ENCODE data around the gene SERTAD2. TPM values are rescaled to one million over a fixed set of nuclear protein-coding genes. Genes with fewer than 3 reads are reported as not detected.

The SERTAD2 gene
- total and polyA plus RNA-seq, 5 donors = 8.2 to 25.4 (median 19.7) TPM

- H3K27me3 ChIP-seq (ENCODE audit: control insufficient read depth, insufficient read depth) = no peaks in the 10 kb centered on the region
- H3K4me3 ChIP-seq (ENCODE audit: low read length) = no peak overlapping the region
- DNase-seq (no peak), ATAC-seq (no peak)
- H3K4me1 ChIP-seq (ENCODE audit: control insufficient read depth, insufficient read depth, low read length) = peaks cover 2% of the 10 kb centered on the region
- intact Hi-C loops (cut with DNase I) = no loop called here
- H3K27ac ChIP-seq (ENCODE audit: low read length) = no peak overlapping the region
- no peaks in the 10 kb centered on the region for H3K9me3 ChIP-seq (ENCODE audit: control insufficient read depth, low read length)
Measured at GRCh38 chr2:64670047-64670446, 16.3 kb upstream of the SERTAD2 start.

- ATAC-seq = no peak
- WGBS = 77% methylated on average over 2 of the region's 2 CpGs
- no peaks in the 10 kb centered on the region for H3K27me3 ChIP-seq (ENCODE audit: control insufficient read depth, insufficient read depth)
- H3K9me3 ChIP-seq (ENCODE audit: control insufficient read depth, low read length) = no peaks in the 10 kb centered on the region
- H3K27ac ChIP-seq (ENCODE audit: low read length) = no peak overlapping the region
- H3K4me3 ChIP-seq (ENCODE audit: low read length) = no peak overlapping the region
- peaks cover 2% of the 10 kb centered on the region for H3K4me1 ChIP-seq (ENCODE audit: control insufficient read depth, insufficient read depth, low read length)
- DNase-seq = no peak
- intact Hi-C loops (cut with DNase I) = no loop called here
Measured at GRCh38 chr2:64669288-64669687, 15.6 kb upstream of the SERTAD2 start.

GRCh38 chr2:64668542-64668941 lies 14.8 kb upstream of the SERTAD2 start:
- Histone ChIP-seq H3K27ac (ENCODE audit: low read length) (no peak overlapping the region), H3K4me1 (ENCODE audit: control insufficient read depth, insufficient read depth, low read length) (peaks cover 2% of the 10 kb centered on the region), H3K4me3 (ENCODE audit: low read length) (no peak overlapping the region), H3K27me3 (ENCODE audit: control insufficient read depth, insufficient read depth) (no peaks in the 10 kb centered on the region), H3K9me3 (ENCODE audit: control insufficient read depth, low read length) (no peaks in the 10 kb centered on the region)
- intact Hi-C loops (cut with DNase I) = no loop called here
- no peak for ATAC-seq
- WGBS = 95% methylated on average over 3 of the region's 3 CpGs
- no peak for DNase-seq

GRCh38 chr2:64667535-64667934 lies 13.8 kb upstream of the SERTAD2 start:
- WGBS = 93% methylated on average over 1 of the region's 1 CpG
- no peak overlapping the region for H3K27ac ChIP-seq (ENCODE audit: low read length)
- peaks cover 2% of the 10 kb centered on the region for H3K4me1 ChIP-seq (ENCODE audit: control insufficient read depth, insufficient read depth, low read length)
- intact Hi-C loops (cut with DNase I) = no loop called here
- H3K27me3 ChIP-seq (ENCODE audit: control insufficient read depth, insufficient read depth) = no peaks in the 10 kb centered on the region
- no peaks in the 10 kb centered on the region for H3K9me3 ChIP-seq (ENCODE audit: control insufficient read depth, low read length)
- H3K4me3 ChIP-seq (ENCODE audit: low read length) = no peak overlapping the region
- ATAC-seq (no peak), DNase-seq (no peak)

GRCh38 chr2:64666810-64667438 lies 13.2 kb upstream of the SERTAD2 start:
- 47% methylated on average over 3 of the region's 3 CpGs for WGBS
- Histone ChIP-seq H3K4me3 (ENCODE audit: low read length) (no peak overlapping the region), H3K9me3 (ENCODE audit: control insufficient read depth, low read length) (no peaks in the 10 kb centered on the region), H3K27me3 (ENCODE audit: control insufficient read depth, insufficient read depth) (no peaks in the 10 kb centered on the region), H3K27ac (ENCODE audit: low read length) (no peak overlapping the region), H3K4me1 (ENCODE audit: control insufficient read depth, insufficient read depth, low read length) (peaks cover 2% of the 10 kb centered on the region)
- DNase-seq (no peak), ATAC-seq (no peak)
- intact Hi-C loops (cut with DNase I) = no loop called here

- ATAC-seq (no peak), DNase-seq (no peak)
- no peak overlapping the region for H3K27ac ChIP-seq (ENCODE audit: low read length)
- no peak overlapping the region for H3K4me3 ChIP-seq (ENCODE audit: low read length)
- no peaks in the 10 kb centered on the region for H3K27me3 ChIP-seq (ENCODE audit: control insufficient read depth, insufficient read depth)
- 97% methylated on average over 8 of the region's 8 CpGs for WGBS
- intact Hi-C loops (cut with DNase I) = no loop called here
- peaks cover 2% of the 10 kb centered on the region for H3K4me1 ChIP-seq (ENCODE audit: control insufficient read depth, insufficient read depth, low read length)
- H3K9me3 ChIP-seq (ENCODE audit: control insufficient read depth, low read length) = no peaks in the 10 kb centered on the region
Measured at GRCh38 chr2:64665709-64666108, 12.0 kb upstream of the SERTAD2 start.

GRCh38 chr2:64663402-64663801 lies 9.7 kb upstream of the SERTAD2 start:
- intact Hi-C loops (cut with DNase I) = no loop called here

GRCh38 chr2:64661741-64662169 lies 8.0 kb upstream of the SERTAD2 start:
- intact Hi-C loops (cut with DNase I) = no loop called here
- Histone ChIP-seq H3K9me3 (ENCODE audit: control insufficient read depth, low read length) (no peaks in the 10 kb centered on the region), H3K27ac (ENCODE audit: low read length) (no peak overlapping the region), H3K4me3 (ENCODE audit: low read length) (no peak overlapping the region), H3K4me1 (ENCODE audit: control insufficient read depth, insufficient read depth, low read length) (peaks cover 2% of the 10 kb centered on the region), H3K27me3 (ENCODE audit: control insufficient read depth, insufficient read depth) (no peaks in the 10 kb centered on the region)
- no peak for DNase-seq
- no peak for ATAC-seq
- 76% methylated on average over 2 of the region's 2 CpGs for WGBS

More at GRCh38 chr2:64663402-64663801, 9.7 kb upstream of the SERTAD2 start:
- ATAC-seq = no peak
- no peak overlapping the region for H3K4me3 ChIP-seq (ENCODE audit: low read length)
- peaks cover 2% of the 10 kb centered on the region for H3K4me1 ChIP-seq (ENCODE audit: control insufficient read depth, insufficient read depth, low read length)
- H3K9me3 ChIP-seq (ENCODE audit: control insufficient read depth, low read length) = no peaks in the 10 kb centered on the region
- no peak for DNase-seq
- WGBS = 100% methylated on average over 1 of the region's 1 CpG
- H3K27me3 ChIP-seq (ENCODE audit: control insufficient read depth, insufficient read depth) = no peaks in the 10 kb centered on the region
- H3K27ac ChIP-seq (ENCODE audit: low read length) = no peak overlapping the region

- WGBS = 81% methylated on average over 2 of the region's 2 CpGs
- DNase-seq = no peak
- no peak for ATAC-seq
- intact Hi-C loops (cut with DNase I) = loop anchor here in 2 of 4 donors (5.0 to 10.0 kb wide), 2 partner anchors 88 to 96 kb away; no protein-coding TSS in a partner anchor
- no peaks in the 10 kb centered on the region for H3K27me3 ChIP-seq (ENCODE audit: control insufficient read depth, insufficient read depth)
- no peaks in the 10 kb centered on the region for H3K9me3 ChIP-seq (ENCODE audit: control insufficient read depth, low read length)
- no peak overlapping the region for H3K4me3 ChIP-seq (ENCODE audit: low read length)
- H3K4me1 ChIP-seq (ENCODE audit: control insufficient read depth, insufficient read depth, low read length) = no peaks in the 10 kb centered on the region
- no peak overlapping the region for H3K27ac ChIP-seq (ENCODE audit: low read length)
Measured at GRCh38 chr2:64659252-64659651, 5.5 kb upstream of the SERTAD2 start.

GRCh38 chr2:64658269-64658668 lies 4.6 kb upstream of the SERTAD2 start:
- ATAC-seq = no peak
- Histone ChIP-seq H3K4me1 (ENCODE audit: control insufficient read depth, insufficient read depth, low read length) (no peaks in the 10 kb centered on the region), H3K9me3 (ENCODE audit: control insufficient read depth, low read length) (no peaks in the 10 kb centered on the region), H3K27me3 (ENCODE audit: control insufficient read depth, insufficient read depth) (no peaks in the 10 kb centered on the region), H3K27ac (ENCODE audit: low read length) (no peak overlapping the region), H3K4me3 (ENCODE audit: low read length) (no peak overlapping the region)
- no peak for DNase-seq
- WGBS = 93% methylated on average over 6 of the region's 6 CpGs
- intact Hi-C loops (cut with DNase I) = loop anchor here in 2 of 4 donors (5.0 to 10.0 kb wide), 2 partner anchors 89 to 97 kb away; no protein-coding TSS in a partner anchor

- ATAC-seq (no peak), DNase-seq (no peak)
- no peaks in the 10 kb centered on the region for H3K4me1 ChIP-seq (ENCODE audit: control insufficient read depth, insufficient read depth, low read length)
- H3K9me3 ChIP-seq (ENCODE audit: control insufficient read depth, low read length) = no peaks in the 10 kb centered on the region
- intact Hi-C loops (cut with DNase I) = loop anchor here in 2 of 4 donors (5.0 to 10.0 kb wide), 2 partner anchors 90 to 97 kb away; no protein-coding TSS in a partner anchor
- H3K27me3 ChIP-seq (ENCODE audit: control insufficient read depth, insufficient read depth) = no peaks in the 10 kb centered on the region
- WGBS = 88% methylated on average over 2 of the region's 2 CpGs
- no peak overlapping the region for H3K27ac ChIP-seq (ENCODE audit: low read length)
- no peak overlapping the region for H3K4me3 ChIP-seq (ENCODE audit: low read length)
Measured at GRCh38 chr2:64657411-64657810, 3.7 kb upstream of the SERTAD2 start.

All from right cardiac atrium (tissue), 5 donors.